22Rv1 (cell line): ENCODE measurements around the gene MVK.

Experiments
- H3K27ac ChIP-seq: fragments of 450-650 bp; 2 replicates; pipeline ENCODE4 v1.5.1; 2017
- ZFX ChIP-seq: fragments of 450-650 bp; IDR thresholded peaks from 2 replicates; pipeline ENCODE4 v1.6.1; 2017; ENCODE audit warnings: antibody characterized with exemption, borderline replicate concordance
- TF ChIP-seq, protein P1 (sequence below): fragments of 450-650 bp; IDR thresholded peaks from 2 replicates; pipeline ENCODE4 v1.5.1; 2017; ENCODE audit warnings: mild to moderate bottlenecking

MVK gene

DNA sequence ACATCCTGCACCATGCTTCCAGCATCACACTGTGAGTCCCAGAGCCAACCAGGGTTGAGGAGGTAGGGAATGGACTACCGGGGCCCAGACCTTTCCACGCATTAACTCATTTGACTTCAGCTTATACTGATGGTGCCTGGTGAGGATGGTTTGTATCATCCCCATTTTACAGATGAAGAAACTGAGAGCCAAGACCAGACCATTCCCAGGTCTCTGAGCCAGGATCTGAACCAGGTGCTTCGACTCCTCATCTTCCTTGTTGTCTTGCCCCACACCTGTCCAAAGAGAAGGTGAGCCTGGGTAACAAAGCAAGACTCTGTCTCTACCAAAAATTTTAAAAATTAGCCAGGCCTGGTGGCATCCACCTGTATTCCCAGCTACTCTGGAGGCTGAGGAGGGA lies 64.4 kb downstream of the MVK start:
- H3K27ac ChIP-seq = no peak overlapping the region
- TF ChIP-seq, protein P1, sequence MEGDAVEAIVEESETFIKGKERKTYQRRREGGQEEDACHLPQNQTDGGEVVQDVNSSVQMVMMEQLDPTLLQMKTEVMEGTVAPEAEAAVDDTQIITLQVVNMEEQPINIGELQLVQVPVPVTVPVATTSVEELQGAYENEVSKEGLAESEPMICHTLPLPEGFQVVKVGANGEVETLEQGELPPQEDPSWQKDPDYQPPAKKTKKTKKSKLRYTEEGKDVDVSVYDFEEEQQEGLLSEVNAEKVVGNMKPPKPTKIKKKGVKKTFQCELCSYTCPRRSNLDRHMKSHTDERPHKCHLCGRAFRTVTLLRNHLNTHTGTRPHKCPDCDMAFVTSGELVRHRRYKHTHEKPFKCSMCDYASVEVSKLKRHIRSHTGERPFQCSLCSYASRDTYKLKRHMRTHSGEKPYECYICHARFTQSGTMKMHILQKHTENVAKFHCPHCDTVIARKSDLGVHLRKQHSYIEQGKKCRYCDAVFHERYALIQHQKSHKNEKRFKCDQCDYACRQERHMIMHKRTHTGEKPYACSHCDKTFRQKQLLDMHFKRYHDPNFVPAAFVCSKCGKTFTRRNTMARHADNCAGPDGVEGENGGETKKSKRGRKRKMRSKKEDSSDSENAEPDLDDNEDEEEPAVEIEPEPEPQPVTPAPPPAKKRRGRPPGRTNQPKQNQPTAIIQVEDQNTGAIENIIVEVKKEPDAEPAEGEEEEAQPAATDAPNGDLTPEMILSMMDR = no peak
- TF ChIP-seq ZFX = no peak

DNA sequence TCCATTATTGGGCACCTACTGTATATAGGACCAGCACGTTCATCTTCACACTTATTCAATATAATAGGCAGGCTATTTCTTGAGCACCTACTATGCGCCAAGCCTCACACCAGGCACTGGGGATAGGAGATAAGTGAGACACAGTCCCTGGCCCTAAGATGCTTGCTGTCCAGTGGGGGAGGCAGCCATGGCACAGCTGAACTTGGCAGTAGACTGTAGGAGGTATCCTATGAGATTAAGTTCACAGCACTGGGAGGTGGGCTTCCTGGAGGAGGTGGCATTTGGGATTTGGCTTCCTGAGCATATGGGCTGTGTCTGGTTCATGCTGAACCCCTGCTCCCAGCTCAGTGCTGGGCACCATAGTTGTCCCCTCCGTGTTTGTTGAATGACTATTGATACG lies 65.1 kb downstream of the MVK start:
- no peak overlapping the region for H3K27ac ChIP-seq
- TF ChIP-seq, protein P1 = no peak
- no peak for TF ChIP-seq ZFX

DNA sequence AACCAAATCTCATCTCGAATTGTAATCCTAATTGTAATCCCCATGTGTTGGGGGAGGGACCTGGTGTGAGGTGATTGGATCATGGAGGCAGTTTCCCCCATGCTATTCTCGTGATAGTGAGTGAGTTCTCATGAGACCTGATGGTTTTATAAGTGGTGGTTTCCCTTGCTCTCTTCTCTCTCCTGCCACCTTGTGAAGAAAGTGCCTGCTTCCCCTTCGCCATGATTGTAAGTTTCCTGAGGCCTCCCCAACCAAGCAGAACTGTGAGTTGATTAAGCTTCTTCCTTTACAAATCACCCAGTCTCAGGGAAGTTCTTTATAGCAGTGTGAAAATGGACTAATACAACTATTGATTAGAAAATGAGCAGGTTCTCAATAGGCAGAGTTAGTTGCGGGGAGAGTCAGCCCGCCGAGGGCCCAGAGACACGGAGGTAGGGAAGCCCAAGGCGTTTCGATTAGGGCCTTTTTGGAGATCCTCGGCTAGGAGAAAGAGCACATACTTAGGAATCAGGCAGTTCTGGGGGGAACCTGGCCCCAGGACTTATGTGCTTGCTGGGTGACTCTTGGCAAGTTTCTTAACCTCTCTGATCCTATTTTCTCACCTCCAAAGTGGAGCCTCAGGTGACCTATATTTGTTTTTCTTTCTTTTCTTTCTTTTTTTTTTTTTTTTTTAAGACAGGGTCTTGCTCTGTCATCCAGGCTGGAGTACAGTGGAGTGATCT lies 65.7 kb downstream of the MVK start:
- no peak overlapping the region for H3K27ac ChIP-seq
- TF ChIP-seq, protein P1 = no peak
- no peak for TF ChIP-seq ZFX

DNA sequence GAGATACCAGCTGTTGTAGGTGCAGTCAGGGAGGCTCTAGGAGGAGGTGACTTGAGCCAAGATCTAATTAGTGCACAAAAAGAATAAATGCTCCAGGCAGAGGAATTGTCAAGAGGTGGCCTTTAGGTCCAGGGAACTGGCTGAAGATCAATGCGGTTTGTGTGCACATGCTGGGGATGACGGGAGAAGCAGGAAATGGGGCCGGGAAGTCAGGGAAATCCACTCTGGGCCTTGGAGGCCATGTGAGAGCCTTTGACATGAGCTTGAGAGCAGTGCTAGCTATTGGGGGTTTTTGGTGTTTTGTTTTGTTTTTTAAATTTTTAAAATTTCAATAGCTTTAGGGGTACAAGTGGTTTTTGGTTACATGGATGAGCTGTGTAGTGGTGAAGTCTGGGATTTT lies 67.4 kb downstream of the MVK start:
- no peak overlapping the region for H3K27ac ChIP-seq
- TF ChIP-seq, protein P1 = no peak

DNA sequence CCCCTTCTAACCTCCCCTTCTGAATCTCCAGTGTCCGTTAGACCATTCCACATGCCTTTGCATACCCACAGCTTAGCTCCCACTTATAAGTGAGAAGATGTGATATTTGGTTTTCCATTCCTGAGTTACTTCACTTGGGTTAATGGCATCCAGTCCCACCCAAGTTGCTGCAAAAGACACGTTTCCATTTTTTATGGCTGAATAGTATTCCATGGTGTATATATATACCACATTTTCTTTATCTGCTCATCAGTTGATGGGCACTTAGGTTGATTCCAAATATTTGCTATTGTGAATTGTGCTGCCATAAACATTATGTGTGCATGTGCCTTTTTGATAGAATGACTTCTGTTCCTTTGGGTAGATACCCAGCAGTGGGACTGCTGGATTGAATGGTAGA lies 67.8 kb downstream of the MVK start:
- no peak overlapping the region for H3K27ac ChIP-seq
- no peak for TF ChIP-seq ZFX
- TF ChIP-seq, protein P1 = no peak

DNA sequence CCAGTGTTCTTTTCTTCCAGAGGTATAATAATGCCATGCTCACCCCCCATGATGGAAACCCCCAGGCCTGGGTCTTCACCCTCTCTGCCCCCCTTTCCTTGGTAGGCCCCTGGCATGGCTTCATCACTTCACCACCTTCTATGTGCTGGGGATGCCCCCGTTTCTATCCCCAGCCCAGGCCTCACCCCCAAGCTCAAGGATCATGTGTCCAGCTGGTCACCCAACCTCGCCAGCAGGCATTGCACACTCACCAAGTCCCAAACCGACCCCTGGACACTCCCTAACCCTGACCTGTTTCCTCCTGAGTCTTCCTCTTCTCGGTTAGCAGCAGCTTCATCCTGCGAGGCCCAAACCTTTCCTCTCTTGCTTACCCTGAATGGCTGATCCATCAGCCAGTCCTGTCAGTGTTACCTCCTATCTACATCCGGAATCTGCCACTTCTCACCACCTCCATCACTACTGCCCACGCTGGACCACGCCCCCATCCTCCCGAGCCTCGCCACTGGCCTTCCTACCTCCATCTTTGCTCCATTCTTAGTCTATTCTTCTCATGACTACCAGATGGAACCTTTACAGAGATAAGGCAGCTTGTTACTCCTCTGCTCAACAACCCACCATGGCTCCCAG lies 69.0 kb downstream of the MVK start:
- no peak for TF ChIP-seq ZFX
- TF ChIP-seq, protein P1 = no peak

DNA sequence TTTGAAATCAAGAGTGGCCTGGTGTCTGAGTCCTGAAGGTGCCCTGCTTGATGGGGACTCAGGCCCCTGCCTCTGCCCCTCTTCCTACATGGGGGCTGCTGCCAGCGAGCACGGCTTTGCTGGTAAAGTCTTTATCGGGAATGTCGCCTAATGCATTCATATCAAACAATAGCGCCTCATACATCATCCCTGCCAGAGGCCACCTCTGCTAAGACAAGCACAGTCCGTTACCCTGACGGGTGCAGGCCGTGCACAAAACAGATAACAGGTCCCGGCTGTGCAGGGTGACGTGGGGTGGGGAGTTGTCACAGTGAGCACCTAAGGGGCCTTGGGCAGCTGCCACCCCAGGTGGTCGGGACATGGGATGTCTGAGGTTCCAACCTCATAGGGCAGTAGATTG lies 71.6 kb downstream of the MVK start:
- TF ChIP-seq, protein P1 = no peak
- no peak for TF ChIP-seq ZFX
- H3K27ac ChIP-seq = no peak overlapping the region

More for the DNA sequence above, 69.0 kb downstream of the MVK start:
- H3K27ac ChIP-seq = no peak overlapping the region
